Uterus (tissue), 2 donors: ENCODE measurements around the gene WWOX.

Experiments used
- POLR2A ChIP-seq, 2 donors: fragments of 450-650 bp; IDR thresholded peaks; one replicate each; pipeline ENCODE4 v1.6.1; 2016; ENCODE audit warnings: antibody characterized with exemption in 2 of 2, mild to moderate bottlenecking in 1 of 2, moderate library complexity in 1 of 2
- TF ChIP-seq, protein P1 (sequence below), 4 experiments: fragments of 200-600 bp in 2 of 4; fragments of 450-650 bp in 2 of 4; sonication (generic) in 2 of 4; IDR thresholded peaks; one replicate each; pipeline ENCODE4 v1.5.1; 2016 to 2019; ENCODE audit warnings: antibody characterized with exemption in 4 of 4, mild to moderate bottlenecking in 2 of 4, moderate library complexity in 1 of 4

DNA sequence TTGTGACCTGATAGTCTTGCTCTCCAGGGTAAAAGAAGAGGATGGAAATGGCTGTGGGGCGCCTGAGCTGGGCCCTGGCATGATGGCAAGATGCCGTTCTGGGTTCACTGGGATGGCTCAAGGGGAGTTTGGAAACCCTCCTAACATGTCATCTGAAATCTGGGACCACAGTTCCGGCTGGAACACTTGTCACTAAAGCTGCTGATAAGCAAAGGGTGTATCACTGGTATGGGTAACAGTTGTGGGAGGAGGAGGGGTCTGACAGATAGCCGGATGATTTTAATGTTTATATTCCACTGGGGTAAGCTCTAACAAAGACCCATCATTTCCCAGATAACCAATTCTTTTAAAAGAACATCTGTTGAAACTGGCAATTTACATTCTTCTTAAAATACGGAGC lies 390.2 kb downstream of the WWOX start:
- TF ChIP-seq, protein P1, sequence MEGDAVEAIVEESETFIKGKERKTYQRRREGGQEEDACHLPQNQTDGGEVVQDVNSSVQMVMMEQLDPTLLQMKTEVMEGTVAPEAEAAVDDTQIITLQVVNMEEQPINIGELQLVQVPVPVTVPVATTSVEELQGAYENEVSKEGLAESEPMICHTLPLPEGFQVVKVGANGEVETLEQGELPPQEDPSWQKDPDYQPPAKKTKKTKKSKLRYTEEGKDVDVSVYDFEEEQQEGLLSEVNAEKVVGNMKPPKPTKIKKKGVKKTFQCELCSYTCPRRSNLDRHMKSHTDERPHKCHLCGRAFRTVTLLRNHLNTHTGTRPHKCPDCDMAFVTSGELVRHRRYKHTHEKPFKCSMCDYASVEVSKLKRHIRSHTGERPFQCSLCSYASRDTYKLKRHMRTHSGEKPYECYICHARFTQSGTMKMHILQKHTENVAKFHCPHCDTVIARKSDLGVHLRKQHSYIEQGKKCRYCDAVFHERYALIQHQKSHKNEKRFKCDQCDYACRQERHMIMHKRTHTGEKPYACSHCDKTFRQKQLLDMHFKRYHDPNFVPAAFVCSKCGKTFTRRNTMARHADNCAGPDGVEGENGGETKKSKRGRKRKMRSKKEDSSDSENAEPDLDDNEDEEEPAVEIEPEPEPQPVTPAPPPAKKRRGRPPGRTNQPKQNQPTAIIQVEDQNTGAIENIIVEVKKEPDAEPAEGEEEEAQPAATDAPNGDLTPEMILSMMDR (IDR thresholded peaks at IDR 0.05) = no peak
- no peak for TF ChIP-seq POLR2A (IDR thresholded peaks at IDR 0.05)
